ENCODE data around the gene DLG5.

The DLG5 gene

GRCh38 chr10:77811831-77812430, 114.6 kb downstream of the DLG5 start:
- Histone ChIP-seq H2AFZ (ENCODE audit: low read depth, low read length) (no peak overlapping the region), H3K9ac (ENCODE audit: low read depth, low read length) (no peak overlapping the region), H3K4me3 (ENCODE audit: low read depth in 1 of 2, low read length in 2 of 2) (no peak overlapping the region), H3K36me3 (ENCODE audit: insufficient read depth, low read length) (peaks cover 62% of the 10 kb centered on the region), H3K9me3 (ENCODE audit: insufficient read depth, low read length, severe bottlenecking) (no peaks in the 10 kb centered on the region), H3K4me2 (ENCODE audit: insufficient read depth, low read length) (no peak overlapping the region), H4K20me1 (ENCODE audit: insufficient read depth, low read length) (no peaks in the 10 kb centered on the region), H3K79me2 (ENCODE audit: insufficient read depth, low read length) (no peaks in the 10 kb centered on the region), H3K27me3 (ENCODE audit: insufficient read depth, low read length, poor library complexity) (no peaks in the 10 kb centered on the region), H3K4me1 (ENCODE audit: insufficient read depth, low read length) (no peaks in the 10 kb centered on the region), H3K27ac (ENCODE audit: low read length) (no peak overlapping the region)
- DNase-seq (no peak), ATAC-seq (ENCODE audit: insufficient read depth, low read depth) (no peak)
- TF ChIP-seq EZH2 (IDR thresholded peaks at IDR 0.05; ENCODE audit: borderline replicate concordance, low read depth, low read length, severe bottlenecking) (no peak), CTCF (IDR thresholded peaks at IDR 0.05; ENCODE audit: borderline replicate concordance, extremely low read depth, low read length, poor library complexity, severe bottlenecking) (no peak)

GRCh38 chr10:77810446-77811335, 115.9 kb downstream of the DLG5 start:
- Histone ChIP-seq H3K27ac (ENCODE audit: low read length) (no peak overlapping the region), H3K27me3 (ENCODE audit: insufficient read depth, low read length, poor library complexity) (no peaks in the 10 kb centered on the region), H4K20me1 (ENCODE audit: insufficient read depth, low read length) (no peaks in the 10 kb centered on the region), H3K9me3 (ENCODE audit: insufficient read depth, low read length, severe bottlenecking) (no peaks in the 10 kb centered on the region), H3K4me3 (ENCODE audit: low read depth in 1 of 2, low read length in 2 of 2) (no peak overlapping the region), H2AFZ (ENCODE audit: low read depth, low read length) (no peak overlapping the region), H3K79me2 (ENCODE audit: insufficient read depth, low read length) (no peaks in the 10 kb centered on the region), H3K4me2 (ENCODE audit: insufficient read depth, low read length) (no peak overlapping the region), H3K4me1 (ENCODE audit: insufficient read depth, low read length) (no peaks in the 10 kb centered on the region), H3K36me3 (ENCODE audit: insufficient read depth, low read length) (peaks cover 61% of the 10 kb centered on the region), H3K9ac (ENCODE audit: low read depth, low read length) (no peak overlapping the region)
- ATAC-seq (ENCODE audit: insufficient read depth, low read depth) (no peak), DNase-seq (no peak)
- TF ChIP-seq CTCF (IDR thresholded peaks at IDR 0.05; ENCODE audit: borderline replicate concordance, extremely low read depth, low read length, poor library complexity, severe bottlenecking) (no peak), EZH2 (IDR thresholded peaks at IDR 0.05; ENCODE audit: borderline replicate concordance, low read depth, low read length, severe bottlenecking) (no peak)

GRCh38 chr10:77809336-77809735, 117.2 kb downstream of the DLG5 start:
- H3K4me3 ChIP-seq (ENCODE audit: low read depth in 1 of 2, low read length in 2 of 2) = no peak overlapping the region
- DNase-seq (no peak), ATAC-seq (ENCODE audit: insufficient read depth, low read depth) (no peak)
- no peaks in the 10 kb centered on the region for H3K27me3 ChIP-seq (ENCODE audit: insufficient read depth, low read length, poor library complexity)
- no peaks in the 10 kb centered on the region for H3K9me3 ChIP-seq (ENCODE audit: insufficient read depth, low read length, severe bottlenecking)
- no peaks in the 10 kb centered on the region for H3K79me2 ChIP-seq (ENCODE audit: insufficient read depth, low read length)
- H3K4me1 ChIP-seq (ENCODE audit: insufficient read depth, low read length) = no peaks in the 10 kb centered on the region
- H4K20me1 ChIP-seq (ENCODE audit: insufficient read depth, low read length) = no peaks in the 10 kb centered on the region
- H3K27ac ChIP-seq (ENCODE audit: low read length) = no peak overlapping the region
- no peak for TF ChIP-seq CTCF (IDR thresholded peaks at IDR 0.05; ENCODE audit: borderline replicate concordance, extremely low read depth, low read length, poor library complexity, severe bottlenecking)
- TF ChIP-seq EZH2 (IDR thresholded peaks at IDR 0.05; ENCODE audit: borderline replicate concordance, low read depth, low read length, severe bottlenecking) = no peak
- H3K9ac ChIP-seq (ENCODE audit: low read depth, low read length) = no peak overlapping the region
- no peak overlapping the region for H3K4me2 ChIP-seq (ENCODE audit: insufficient read depth, low read length)
- peaks cover 73% of the 10 kb centered on the region for H3K36me3 ChIP-seq (ENCODE audit: insufficient read depth, low read length)
- no peak overlapping the region for H2AFZ ChIP-seq (ENCODE audit: low read depth, low read length)
